ENCODE results near the gene ST3GAL3. TPM values are rescaled to one million over a fixed set of nuclear protein-coding genes. Genes with fewer than 3 reads are reported as not detected.

ST3GAL3 gene
- polyA plus RNA-seq, 1 donor (not counting 4 experiments of a cell fraction or from before 2014, with no cell fraction given), result 10.0 TPM

- Histone ChIP-seq H3K4me1 (ENCODE audit: control insufficient read depth, extremely low read depth, insufficient read depth, low read length) (peaks cover 20% of the 10 kb centered on the region), H3K79me2 (ENCODE audit: control insufficient read depth, insufficient read depth, low read length) (peaks cover 29% of the 10 kb centered on the region), H3K9me1 (ENCODE audit: control insufficient read depth, extremely low read depth, insufficient read depth, low read length) (peaks cover 5% of the 10 kb centered on the region), H2AFZ (ENCODE audit: control insufficient read depth, low read length) (no peak overlapping the region), H4K20me1 (ENCODE audit: control insufficient read depth, extremely low read depth, insufficient read depth, low read length) (no peaks in the 10 kb centered on the region), H3K4me2 (ENCODE audit: control insufficient read depth, extremely low read depth, insufficient read depth, low read depth, low read length) (peak overlapping the region; percentile 85), H3K36me3 (ENCODE audit: control insufficient read depth in 2 of 2, extremely low read depth in 1 of 2, insufficient read depth in 2 of 2, low read length in 2 of 2) (peaks cover 20 to 30% of the 10 kb centered on the region in 2 experiments), H3K27ac (ENCODE audit: control insufficient read depth, insufficient read depth, low read length) (no peak overlapping the region), H3K9me3 (ENCODE audit: control insufficient read depth, low read depth, low read length) (no peaks in the 10 kb centered on the region), H3K27me3 (ENCODE audit: control insufficient read depth, extremely low read depth, insufficient read depth, low read length) (no peaks in the 10 kb centered on the region), H3K4me3 (ENCODE audit: control insufficient read depth in 2 of 3, extremely low read depth in 1 of 3, insufficient read depth in 2 of 3, low read depth in 1 of 3, low read length in 3 of 3) (peak overlapping the region; percentile 91 to 98 (median 97)), H3K9ac (ENCODE audit: control insufficient read depth, extremely low read depth, insufficient read depth, low read length) (no peak overlapping the region)
- FAIRE-seq (no peak), DNase-seq (ENCODE audit: low read depth, low spot score) (no peak)
- dilution Hi-C loops (cut with MboI; ENCODE audit: extremely low pct_ligation_motif_present, low sequenced_read_pairs), result no loop called here
- TF ChIP-seq EZH2 (IDR thresholded peaks at IDR 0.05; ENCODE audit: low read length), result no peak
These were observed 263.6 kb downstream of the ST3GAL3 start for GRCh38 chr1:43970911-43971310.

GRCh38 chr1:43971336-43971980 is 264.1 kb downstream of the ST3GAL3 start:
- dilution Hi-C loops (cut with MboI; ENCODE audit: extremely low pct_ligation_motif_present, low sequenced_read_pairs), result no loop called here
- Histone ChIP-seq H3K4me2 (ENCODE audit: control insufficient read depth, extremely low read depth, insufficient read depth, low read depth, low read length) (peak overlapping the region; percentile 85), H2AFZ (ENCODE audit: control insufficient read depth, low read length) (no peak overlapping the region), H3K4me1 (ENCODE audit: control insufficient read depth, extremely low read depth, insufficient read depth, low read length) (peaks cover 26% of the 10 kb centered on the region), H3K4me3 (ENCODE audit: control insufficient read depth in 2 of 3, extremely low read depth in 1 of 3, insufficient read depth in 2 of 3, low read depth in 1 of 3, low read length in 3 of 3) (no peak overlapping the region), H3K27me3 (ENCODE audit: control insufficient read depth, extremely low read depth, insufficient read depth, low read length) (no peaks in the 10 kb centered on the region), H3K9me3 (ENCODE audit: control insufficient read depth, low read depth, low read length) (no peaks in the 10 kb centered on the region), H3K9me1 (ENCODE audit: control insufficient read depth, extremely low read depth, insufficient read depth, low read length) (peaks cover 5% of the 10 kb centered on the region), H3K9ac (ENCODE audit: control insufficient read depth, extremely low read depth, insufficient read depth, low read length) (no peak overlapping the region), H4K20me1 (ENCODE audit: control insufficient read depth, extremely low read depth, insufficient read depth, low read length) (no peaks in the 10 kb centered on the region), H3K79me2 (ENCODE audit: control insufficient read depth, insufficient read depth, low read length) (peaks cover 34% of the 10 kb centered on the region), H3K36me3 (ENCODE audit: control insufficient read depth in 2 of 2, extremely low read depth in 1 of 2, insufficient read depth in 2 of 2, low read length in 2 of 2) (peaks cover 22 to 32% of the 10 kb centered on the region in 2 experiments), H3K27ac (ENCODE audit: control insufficient read depth, insufficient read depth, low read length) (peak overlapping the region; percentile 3)
- FAIRE-seq (no peak), DNase-seq (ENCODE audit: low read depth, low spot score) (no peak)
- TF ChIP-seq EZH2 (IDR thresholded peaks at IDR 0.05; ENCODE audit: low read length) (no peak), CTCF (optimal IDR thresholded peaks at IDR 0.05 in 1 of 3, IDR thresholded peaks at IDR 0.05 in 1 of 3, conservative IDR thresholded peaks at IDR 0.05 in 1 of 3; ENCODE audit: extremely low read depth in 1 of 3, insufficient read depth in 2 of 3, low read length in 3 of 3) (no peak)

All from keratinocyte (primary cell).